ENCODE measurements around the gene NAIF1. TPM values are rescaled to one million over a fixed set of nuclear protein-coding genes. Genes with fewer than 3 reads are reported as not detected.

NAIF1 gene
- polyA plus RNA-seq, 1 donor from 2014 or later: 9.9 TPM

- Histone ChIP-seq H3F3A (ENCODE audit: insufficient read depth, low read length, poor library complexity, severe bottlenecking) (no peaks in the 10 kb centered on the region), H3K4me2 (ENCODE audit: low read length) (no peak overlapping the region), H3K27me3 (ENCODE audit: insufficient read depth, low read depth, low read length) (no peaks in the 10 kb centered on the region), H3K9me3 (ENCODE audit: low read length) (no peaks in the 10 kb centered on the region), H3K4me3 (ENCODE audit: low read length) (no peak overlapping the region), H3K36me3 (ENCODE audit: insufficient read depth, low read length) (no peaks in the 10 kb centered on the region), H3K27ac (ENCODE audit: low read length) (no peak overlapping the region), H3K9ac (ENCODE audit: low read length) (no peak overlapping the region), H3K9me2 (ENCODE audit: insufficient read depth, low read length) (no peaks in the 10 kb centered on the region), H2AFZ (ENCODE audit: low read depth, low read length) (no peak overlapping the region), H3K79me2 (replicated peaks; ENCODE audit: insufficient read depth, low read length) (no peaks in the 10 kb centered on the region), H4K20me1 (ENCODE audit: insufficient read depth) (no peaks in the 10 kb centered on the region)
- TF ChIP-seq POLR2AphosphoS5 (IDR thresholded peaks at IDR 0.05): no peak
- TF ChIP-seq EP300 (conservative IDR thresholded peaks at IDR 0.05; ENCODE audit: poor library complexity, severe bottlenecking): no peak
- TF ChIP-seq REST (IDR thresholded peaks at IDR 0.05; ENCODE audit: borderline replicate concordance): no peak
- TF ChIP-seq SMC3 (conservative IDR thresholded peaks at IDR 0.05; ENCODE audit: poor library complexity): no peak
- TF ChIP-seq CTCF (IDR thresholded peaks at IDR 0.05; ENCODE audit: poor library complexity, severe bottlenecking): no peak
- TF ChIP-seq TAF1 (IDR thresholded peaks at IDR 0.05; ENCODE audit: low read depth): no peak
- TF ChIP-seq EZH2 (IDR thresholded peaks at IDR 0.05; ENCODE audit: borderline replicate concordance, insufficient read depth, low read length, poor library complexity, severe bottlenecking): no peak
These were observed 34.1 kb upstream of the NAIF1 start for GRCh38 chr9:128101231-128101661.

- Histone ChIP-seq H3K9ac (ENCODE audit: low read length) (no peak overlapping the region), H4K20me1 (ENCODE audit: insufficient read depth) (no peaks in the 10 kb centered on the region), H3K9me2 (ENCODE audit: insufficient read depth, low read length) (no peaks in the 10 kb centered on the region), H3F3A (ENCODE audit: insufficient read depth, low read length, poor library complexity, severe bottlenecking) (no peaks in the 10 kb centered on the region), H3K9me3 (ENCODE audit: low read length) (no peaks in the 10 kb centered on the region), H3K79me2 (replicated peaks; ENCODE audit: insufficient read depth, low read length) (peaks cover under 1% of the 10 kb centered on the region), H3K36me3 (ENCODE audit: insufficient read depth, low read length) (no peaks in the 10 kb centered on the region), H3K27ac (ENCODE audit: low read length) (no peak overlapping the region), H3K4me2 (ENCODE audit: low read length) (no peak overlapping the region), H2AFZ (ENCODE audit: low read depth, low read length) (no peak overlapping the region), H3K4me3 (ENCODE audit: low read length) (no peak overlapping the region), H3K27me3 (ENCODE audit: insufficient read depth, low read depth, low read length) (no peaks in the 10 kb centered on the region)
- no peak for TF ChIP-seq EZH2 (IDR thresholded peaks at IDR 0.05; ENCODE audit: borderline replicate concordance, insufficient read depth, low read length, poor library complexity, severe bottlenecking)
- no peak for TF ChIP-seq REST (IDR thresholded peaks at IDR 0.05; ENCODE audit: borderline replicate concordance)
- TF ChIP-seq EP300 (conservative IDR thresholded peaks at IDR 0.05; ENCODE audit: poor library complexity, severe bottlenecking): no peak
- TF ChIP-seq CTCF (IDR thresholded peaks at IDR 0.05; ENCODE audit: poor library complexity, severe bottlenecking): no peak
- TF ChIP-seq POLR2AphosphoS5 (IDR thresholded peaks at IDR 0.05): no peak
- TF ChIP-seq MXI1 (conservative IDR thresholded peaks at IDR 0.05; ENCODE audit: poor library complexity, severe bottlenecking): no peak
- no peak for TF ChIP-seq SMC3 (conservative IDR thresholded peaks at IDR 0.05; ENCODE audit: poor library complexity)
- TF ChIP-seq TAF1 (IDR thresholded peaks at IDR 0.05; ENCODE audit: low read depth): no peak
- no peak for TF ChIP-seq RAD21 (conservative IDR thresholded peaks at IDR 0.05)
These were observed 33.5 kb upstream of the NAIF1 start for GRCh38 chr9:128100581-128100980.
